HG02884 (cell line): ENCODE data around the gene COL18A1.
"Not testable (repeated sequence)": the region's sequence is repeated elsewhere in the genome, so short reads cannot be mapped to it uniquely, and the experiment has no call there.

ENCODE experiments used
- ATAC-seq: cut with Tn5 transposase; IDR thresholded peaks from one replicate; pipeline ENCODE4 v1.9.1; 2021; ENCODE audit warnings: mild to moderate bottlenecking, moderate library complexity; ENCODE audit not compliant: unreplicated experiment

The COL18A1 gene

DNA sequence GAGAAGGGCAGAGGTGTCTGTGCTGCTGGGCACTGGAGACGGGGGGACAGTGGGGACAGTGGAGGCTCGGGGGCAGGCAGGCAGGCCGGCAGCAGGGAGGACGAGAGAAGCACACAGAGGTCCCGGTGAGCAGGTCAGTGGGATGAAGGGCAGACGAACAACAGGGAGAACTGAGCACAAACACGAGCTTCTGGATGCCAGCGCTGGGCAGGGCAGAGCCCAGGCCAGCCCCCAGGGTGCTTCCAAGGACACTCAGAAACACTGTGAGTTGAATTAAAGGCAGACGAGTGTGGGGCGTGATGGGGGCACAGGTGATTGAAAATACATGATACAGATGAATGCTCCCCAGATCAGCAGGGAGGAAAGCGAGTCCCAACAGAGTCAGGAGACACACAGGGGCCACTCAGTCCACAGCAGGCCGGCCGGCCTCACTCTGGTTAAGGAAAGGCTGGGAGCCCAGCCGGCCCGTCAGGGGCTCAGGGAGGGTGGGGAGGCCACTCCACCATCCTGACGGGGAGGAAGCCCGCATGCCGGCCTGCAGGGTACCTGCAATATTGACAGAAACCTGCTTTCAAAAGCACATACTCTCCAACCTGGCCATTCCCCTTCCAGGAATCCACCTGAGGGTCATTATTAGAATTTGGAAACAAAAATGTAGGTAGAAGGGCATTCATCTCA, 123.2 kb downstream of the COL18A1 start:
- ATAC-seq = no peak

DNA sequence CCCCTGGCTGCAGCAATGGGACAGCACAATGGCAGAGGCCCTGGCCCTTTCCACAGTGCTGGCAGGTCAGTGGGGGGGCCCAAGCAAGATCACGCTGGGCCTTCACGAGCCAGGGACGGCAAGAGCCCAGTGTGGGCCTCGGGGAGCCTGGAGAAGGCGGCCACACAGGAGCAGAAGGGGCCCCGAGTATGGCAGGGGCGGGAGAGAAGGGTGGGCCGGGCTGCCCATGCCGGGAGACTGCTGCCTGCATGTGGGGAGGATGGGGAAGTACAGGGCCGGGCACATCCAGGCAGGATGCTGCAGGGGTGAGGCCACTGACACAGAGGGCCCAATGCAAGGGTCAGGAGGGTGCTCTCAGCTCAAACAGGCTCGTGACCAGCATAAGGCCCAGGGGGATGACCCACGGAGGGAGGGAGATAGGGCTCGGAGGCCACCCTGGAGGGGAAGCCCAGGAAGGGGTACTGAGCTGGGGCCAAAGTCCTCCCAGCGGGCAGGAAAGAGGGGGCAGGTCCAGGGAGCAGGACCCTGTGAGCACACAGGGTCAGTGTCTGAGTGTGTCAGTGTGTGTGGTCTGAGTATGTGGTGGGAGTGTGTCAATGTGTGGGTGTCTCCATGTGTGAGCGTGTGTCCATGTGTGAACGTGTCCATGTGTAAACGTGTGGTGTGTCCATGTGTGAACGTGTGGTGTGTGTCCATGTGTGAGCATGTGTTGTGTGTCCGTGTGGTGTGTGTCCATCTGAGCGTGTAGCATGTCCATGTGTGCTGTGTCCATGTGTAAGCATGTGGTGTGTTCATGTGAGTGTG, 124.2 kb downstream of the COL18A1 start:
- no peak for ATAC-seq

DNA sequence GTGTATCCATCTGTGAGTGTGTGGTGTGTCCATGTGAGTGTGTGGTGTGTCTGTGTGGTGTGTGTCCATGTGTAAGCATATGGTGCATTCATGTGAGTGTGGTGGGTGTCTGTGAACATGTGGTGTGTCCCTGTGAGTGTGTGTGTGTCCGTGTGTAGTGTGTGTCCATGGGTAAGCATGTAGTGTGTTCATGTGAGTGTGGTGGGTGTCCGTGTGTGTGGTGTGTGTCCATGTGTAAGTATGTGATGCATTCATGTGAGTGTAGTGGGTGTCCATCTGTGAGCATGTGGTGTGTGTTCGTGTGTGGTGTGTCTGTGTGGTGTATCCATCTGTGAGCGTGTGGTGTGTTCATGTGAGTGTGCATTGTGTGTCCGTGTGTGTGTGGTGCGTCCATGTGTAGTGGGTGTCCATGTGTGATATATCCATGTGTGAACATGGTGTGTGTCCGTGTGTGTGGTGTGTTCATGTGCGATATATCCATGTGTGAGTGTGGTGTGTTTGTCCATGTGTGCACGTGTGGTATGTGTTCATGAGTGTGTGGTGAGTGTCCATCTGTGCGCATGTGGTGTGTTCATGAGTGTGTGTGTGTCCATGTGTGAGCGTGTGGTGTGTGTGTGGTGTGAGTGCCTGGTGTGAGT, 124.9 kb downstream of the COL18A1 start:
- ATAC-seq = no peak

DNA sequence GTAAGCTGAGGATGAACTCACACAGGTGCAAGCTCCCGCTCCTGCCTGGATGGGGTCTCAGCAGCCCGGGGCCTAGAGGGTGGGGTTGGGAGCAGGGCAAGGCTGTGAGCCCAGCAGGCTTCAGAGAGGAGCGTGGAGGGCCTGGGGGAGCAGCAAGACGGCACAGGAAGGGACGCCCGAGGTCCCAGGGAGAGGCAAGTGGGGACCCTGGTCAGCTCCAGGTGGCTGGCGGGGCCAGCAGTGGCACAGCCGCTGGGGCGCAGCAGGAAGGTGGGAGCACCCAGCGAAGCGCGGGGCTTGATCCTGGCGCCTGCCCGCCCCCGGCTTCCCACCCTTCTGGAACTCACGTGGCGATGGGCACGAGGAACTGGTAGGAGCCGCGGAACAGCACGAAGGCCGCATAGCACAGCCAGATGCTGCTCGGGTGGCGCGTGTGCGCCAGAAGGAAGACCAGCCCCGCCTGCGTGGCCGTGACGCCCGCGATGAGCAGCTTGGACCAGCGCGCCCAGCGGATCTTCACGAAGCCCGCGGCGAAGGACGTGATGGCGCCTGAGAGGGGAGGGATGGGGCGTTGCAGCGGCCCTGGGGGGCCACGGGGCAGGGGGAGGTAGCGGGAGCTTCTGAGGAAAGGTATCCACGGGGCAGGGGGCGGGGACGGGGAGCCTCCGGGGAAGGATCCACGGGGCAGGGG, 125.6 kb downstream of the COL18A1 start:
- ATAC-seq = no peak

DNA sequence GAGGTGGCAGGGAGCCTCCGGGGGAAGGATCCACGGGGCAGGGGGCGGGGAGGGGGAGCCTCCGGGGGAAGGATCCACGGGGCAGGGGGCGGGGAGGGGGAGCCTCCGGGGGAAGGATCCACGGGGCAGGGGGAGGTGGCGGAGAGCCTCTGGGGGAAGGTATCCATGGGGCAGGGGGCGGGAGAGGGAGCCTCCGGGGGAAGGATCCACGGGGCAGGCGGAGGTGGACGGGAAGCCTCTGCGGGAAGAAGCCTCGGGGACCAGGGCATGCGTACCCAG, 126.1 kb downstream of the COL18A1 start:
- ATAC-seq = not testable (repeated sequence)

DNA sequence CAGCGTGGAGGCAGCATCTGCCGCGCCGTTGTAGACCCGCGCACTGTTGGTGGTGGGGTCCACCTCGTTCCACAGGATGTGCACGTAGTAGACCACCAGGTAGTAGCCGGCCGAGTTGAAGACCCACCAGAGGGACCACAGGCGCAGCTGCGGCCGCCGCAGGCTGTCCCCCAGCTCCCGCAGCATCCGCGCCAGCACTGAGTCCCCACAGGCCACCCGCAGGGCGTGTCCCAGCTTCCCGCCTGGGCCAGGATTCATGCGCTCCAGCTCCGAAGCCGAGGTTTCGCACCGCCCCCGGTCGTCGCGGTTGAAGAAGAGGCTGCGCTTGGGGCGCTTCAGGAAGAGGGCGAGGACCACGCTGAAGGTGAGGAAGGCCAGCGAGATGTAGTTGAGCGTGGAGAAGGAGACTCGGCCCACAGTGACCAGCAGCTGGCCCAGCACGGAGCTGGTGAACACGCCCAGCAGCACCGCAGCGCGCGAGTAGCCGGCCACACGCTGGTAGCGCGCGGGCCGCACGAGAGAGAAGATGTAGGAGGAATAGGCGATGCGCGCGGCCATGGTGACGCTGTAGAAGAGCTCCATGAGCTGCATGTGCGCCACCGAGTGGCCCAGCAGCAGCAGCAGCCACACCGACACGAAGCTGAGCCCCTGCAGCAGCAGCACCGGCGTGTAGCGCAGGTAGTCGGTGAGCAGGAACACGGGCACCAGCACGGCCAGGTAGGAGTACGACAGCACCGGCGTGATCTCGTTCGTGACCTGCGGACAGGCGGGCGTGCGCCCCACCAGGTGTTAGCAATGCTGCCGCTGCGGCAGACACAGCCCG, 126.6 kb downstream of the COL18A1 start:
- ATAC-seq = no peak

DNA sequence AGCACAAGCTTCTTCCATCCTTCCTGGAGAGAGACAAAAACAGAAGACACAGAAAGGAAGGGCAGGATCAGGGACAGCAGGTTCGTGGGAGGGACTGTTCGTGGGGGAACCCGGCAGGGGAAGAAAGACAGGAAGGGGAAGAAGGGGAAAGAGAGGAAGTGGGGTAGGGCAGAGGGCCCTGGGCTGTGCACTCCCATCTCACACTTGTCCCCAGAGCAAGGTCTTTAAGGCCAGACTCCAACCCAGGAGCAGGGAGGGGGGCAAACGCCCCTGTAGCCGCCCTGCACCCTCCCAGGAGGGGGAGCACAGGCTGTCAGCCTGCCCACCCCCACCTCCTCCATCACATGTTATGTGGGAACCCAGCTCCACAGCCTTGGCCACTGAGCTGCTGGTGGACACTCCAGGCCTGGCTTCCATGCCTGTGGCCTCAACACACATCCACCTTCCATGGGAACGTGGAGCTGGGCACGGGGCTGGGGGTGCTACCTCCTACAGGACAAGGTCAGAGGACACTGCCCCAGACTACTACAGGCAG, 127.9 kb downstream of the COL18A1 start:
- ATAC-seq = no peak

DNA sequence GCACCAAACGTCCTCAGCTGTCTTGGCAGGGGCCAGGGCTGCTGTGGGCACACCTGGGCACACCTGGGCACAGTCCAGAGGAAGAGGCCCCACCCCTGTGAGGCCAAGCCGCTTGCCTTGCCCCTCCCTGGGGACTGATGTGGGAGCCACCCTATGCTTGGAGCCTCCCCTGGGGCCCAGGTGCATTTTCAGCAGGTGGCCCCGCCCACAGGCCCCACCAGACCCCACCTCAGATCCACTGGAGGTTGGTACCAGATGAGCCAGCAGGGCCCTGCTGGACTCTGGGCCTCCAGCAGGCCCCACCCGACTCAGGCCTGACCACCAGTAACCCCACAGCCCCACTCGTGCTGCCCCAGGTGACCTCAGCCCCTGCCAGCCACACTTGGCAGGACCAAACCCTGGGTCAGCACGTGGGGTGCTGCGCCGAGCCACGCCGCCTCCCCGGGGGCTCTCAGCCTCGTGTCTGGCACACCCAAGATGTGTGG, 128.4 kb downstream of the COL18A1 start:
- ATAC-seq = no peak

DNA sequence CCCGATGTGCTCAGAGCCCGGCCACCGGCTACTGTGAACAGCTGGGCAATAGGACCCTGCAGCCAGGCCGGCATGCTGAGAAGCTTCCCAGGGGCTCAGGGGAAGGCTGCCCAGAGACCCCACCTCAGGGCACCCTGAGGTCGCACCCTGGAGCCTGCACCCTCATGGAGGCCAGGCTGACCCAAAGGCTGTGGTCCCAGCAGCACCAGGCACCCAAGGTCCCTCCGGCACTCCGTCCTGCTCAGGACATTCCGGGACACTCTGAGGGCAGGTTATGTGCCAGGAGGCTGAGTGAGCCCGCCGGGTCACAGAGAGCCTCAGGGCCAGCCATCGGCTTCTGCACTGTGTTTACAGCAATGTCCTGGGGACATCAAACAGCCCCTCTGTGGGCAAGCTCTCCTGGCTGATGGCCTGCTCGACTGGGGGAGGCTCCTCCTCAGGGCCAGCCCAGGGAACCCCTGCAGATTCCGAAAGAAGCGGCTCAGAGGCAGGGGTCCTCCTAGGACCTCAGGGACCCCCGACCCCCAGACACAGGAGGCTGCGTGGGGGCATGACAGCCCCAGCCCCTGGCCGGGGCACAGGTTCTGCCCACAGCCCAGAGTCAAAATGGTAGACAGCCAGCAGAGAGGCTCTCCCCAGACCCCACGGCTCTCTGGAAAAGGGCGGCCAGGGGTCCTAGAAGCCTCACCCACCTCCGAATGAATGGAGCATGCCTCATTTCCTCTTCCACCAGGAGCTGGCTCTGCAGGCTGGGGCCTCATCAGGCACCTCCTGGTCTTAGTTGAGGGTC, 129.1 kb downstream of the COL18A1 start:
- no peak for ATAC-seq

DNA sequence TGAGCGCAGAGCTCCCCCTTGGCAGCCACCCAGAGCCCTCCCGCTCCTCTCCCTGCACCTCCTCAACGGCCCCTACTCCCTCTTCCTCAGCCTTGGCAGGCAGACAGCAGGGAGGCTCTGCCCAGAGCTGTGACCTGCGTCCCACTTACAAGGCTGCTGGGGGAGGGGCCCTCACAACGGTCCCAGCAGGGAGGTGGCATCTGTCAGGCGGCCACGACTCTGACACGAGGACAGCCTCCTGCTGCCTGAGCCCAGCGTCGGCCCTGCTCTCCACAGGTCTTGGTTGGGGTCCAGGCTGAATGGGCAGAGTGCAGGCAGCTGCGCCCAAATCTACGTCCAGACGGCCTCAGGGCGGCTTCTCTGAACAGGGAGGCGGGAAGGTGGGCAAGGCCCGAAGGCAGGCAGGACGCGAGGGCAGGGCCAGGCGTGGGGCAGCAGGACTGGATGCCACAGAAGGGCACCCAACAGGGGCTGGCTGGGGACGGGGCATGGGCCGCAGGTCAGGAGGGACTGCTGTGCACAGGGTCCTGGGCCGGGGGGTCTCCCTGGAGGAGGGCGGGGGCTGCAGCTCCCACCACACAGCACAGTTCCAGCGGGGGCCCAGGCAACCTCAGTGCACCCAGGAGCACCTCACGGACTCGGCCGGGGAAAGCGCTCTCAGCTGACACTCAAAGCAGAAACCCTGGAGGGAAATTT, 129.8 kb downstream of the COL18A1 start:
- ATAC-seq = no peak

DNA sequence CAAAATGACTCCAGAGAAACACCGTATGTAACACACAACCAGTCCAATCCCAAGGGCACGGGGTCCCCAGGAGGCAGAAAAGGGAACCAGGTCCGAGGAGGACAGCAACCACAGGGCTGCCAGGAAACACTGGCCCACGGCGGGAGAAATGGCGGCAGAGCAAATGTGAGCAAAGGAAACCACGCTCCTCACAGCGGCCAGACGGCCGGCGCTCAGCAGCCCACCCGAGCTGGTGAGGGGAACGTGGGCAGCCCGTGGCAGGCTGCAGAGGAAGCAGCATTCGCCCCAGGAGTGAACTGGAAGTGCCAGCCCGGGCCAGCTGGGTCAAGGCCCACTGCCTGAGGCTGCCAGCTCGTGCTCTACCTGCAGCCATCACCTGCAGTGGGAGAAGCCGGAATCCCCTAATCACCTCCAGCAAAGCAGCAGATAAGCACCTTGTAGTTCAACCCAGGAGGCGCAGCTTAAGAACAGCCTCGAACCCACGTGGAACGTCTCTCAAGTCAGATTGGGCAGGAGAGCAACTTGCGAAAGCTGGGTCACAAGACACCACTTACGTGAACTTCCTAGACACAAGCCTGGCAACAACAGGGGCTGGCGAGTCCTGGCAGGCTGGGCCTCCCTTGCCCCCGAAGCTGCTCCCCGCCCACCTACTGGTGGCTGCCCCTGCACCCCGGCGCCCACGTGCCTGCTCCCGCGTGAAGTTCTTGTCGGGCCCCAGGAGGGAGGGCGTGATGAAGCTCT, 130.5 kb downstream of the COL18A1 start:
- no peak for ATAC-seq

DNA sequence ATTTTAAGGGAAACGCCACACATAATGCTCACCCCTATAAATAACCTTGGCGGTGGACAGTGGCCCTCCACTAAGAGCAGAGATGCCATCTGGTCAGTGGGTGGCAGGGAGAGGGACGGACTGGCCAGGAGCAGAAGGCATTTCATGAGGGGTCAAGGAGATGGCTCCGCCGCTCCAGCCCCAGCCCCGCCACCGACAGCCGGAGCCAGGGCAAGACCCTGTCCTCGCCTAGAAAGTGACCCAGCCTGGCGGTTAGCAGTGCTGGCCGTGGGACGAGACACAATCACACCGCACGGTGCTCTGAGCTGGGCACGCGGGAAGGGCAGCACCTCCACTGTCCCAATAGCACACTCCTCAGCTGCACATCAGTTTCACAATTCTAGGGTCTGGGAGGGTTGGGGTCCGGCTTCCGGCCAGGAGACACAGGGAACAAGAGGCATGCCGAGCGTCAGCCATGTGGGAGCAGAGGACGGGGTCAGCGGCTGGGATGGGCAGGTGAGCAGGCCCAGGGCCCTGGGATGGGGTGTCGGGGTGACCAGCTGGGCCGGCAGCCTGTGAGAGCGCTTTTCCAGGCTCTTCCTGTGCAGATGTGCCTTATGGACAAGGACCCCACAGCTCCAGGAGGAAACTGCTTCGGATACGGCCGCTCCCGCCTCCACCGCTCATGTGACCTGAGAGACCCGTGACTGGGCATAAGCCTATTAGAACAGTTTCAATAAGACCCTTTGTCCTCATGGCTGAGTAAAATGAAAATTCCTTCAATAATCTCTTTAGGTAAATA, 131.5 kb downstream of the COL18A1 start:
- no peak for ATAC-seq

DNA sequence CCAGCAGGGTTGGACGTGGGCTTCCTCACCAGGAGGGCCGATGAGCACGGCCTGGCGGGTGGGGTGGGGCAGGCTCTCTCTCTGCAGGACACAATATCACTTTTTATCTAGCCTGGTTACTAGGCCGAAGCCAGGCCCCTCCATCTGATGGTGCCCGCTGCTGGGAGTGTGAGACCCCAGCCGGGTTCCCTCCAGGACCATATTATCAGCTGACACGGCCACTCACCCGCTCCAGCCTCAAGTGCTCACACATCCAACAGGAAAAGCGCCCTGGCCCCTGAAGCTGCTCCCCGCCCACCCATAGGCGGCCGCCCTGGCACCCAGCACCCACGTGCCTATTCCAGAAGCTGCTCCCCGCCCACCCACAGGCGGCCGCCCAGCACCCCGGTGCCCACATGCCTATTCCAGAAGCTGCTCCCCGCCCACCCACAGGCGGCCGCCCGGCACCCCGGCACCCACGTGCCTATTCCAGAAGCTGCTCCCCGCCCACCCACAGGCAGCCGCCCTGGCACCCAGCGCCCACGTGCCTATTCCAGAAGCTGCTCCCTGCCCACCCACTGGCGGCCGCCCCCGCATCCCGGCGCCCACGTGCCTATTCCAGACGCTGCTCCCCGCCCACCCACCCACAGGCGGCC, 132.3 kb downstream of the COL18A1 start:
- no peak for ATAC-seq

DNA sequence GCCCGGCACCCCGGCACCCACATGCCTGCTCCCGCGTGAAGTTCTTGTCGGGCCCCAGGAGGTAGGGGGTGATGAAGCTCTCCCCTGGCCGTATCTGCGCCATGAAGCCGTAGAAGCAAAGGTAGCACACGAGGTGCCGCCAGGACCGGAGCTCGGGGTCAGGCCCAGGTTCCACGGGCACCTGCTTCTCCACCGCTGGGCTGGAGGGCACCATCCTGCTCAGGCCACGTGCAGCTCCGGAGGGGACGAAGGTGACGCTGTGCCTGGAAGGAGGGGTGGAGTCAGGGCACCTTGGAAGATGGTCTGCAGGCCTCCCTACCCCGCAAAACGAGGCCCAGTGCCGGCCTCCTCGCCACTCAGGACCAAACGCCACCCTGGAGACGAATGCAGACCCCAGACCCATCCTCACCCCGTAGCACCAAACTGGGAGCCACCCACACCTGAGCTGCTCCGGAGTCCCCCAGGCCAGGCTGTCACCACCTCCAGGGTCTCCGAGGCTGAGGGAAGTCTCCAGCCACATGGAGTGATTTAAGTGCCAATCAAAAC, 132.9 kb downstream of the COL18A1 start:
- no peak for ATAC-seq

DNA sequence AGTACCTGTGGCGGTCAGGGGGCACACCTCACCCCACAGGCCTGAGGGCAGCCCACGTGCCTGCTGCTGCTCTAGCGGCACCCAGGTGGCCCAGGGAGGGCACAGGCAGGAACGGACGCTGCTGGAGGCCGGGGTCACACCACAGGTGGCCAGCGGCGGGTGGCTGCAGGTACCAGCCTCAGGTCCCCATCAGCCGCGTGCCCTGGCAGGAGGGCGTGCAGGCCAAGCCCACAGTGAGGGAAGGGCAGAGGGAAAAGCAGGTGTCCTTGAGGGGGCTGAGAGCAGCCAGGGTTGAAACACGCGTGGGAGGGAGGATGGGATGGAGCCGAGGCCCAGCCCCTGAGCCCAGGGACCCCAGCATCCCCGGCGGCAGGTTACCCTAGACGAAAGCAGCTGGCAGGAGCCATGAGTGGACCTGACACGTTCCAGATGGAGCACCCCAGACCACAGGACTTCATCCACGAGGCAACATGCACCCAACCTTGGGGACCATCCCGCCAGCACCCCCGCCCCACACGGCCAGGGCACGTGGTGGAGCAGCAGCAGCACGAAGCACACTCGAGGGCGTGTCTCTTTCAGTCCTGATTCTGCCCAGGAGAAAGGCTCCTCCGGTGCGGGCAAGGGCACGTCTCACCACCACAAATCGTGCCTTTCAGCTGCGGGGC, 133.5 kb downstream of the COL18A1 start:
- no peak for ATAC-seq
